B cell (primary cell): ENCODE data around the gene NDUFS3. TPM values are rescaled to one million over a fixed set of nuclear protein-coding genes. Genes with fewer than 3 reads are reported as not detected.
"Not testable (repeated sequence)": the region's sequence is repeated elsewhere in the genome, so short reads cannot be mapped to it uniquely, and the experiment has no call there.

ENCODE experiments used
- ATAC-seq: fragments of 200-7000 bp; cut with Tn5 transposase; one replicate; pipeline ENCODE4 v1.10.0; 2021; ENCODE audit warnings: low read depth, mild to moderate bottlenecking, moderate number of reproducible peaks, moderate library complexity
- CTCF ChIA-PET: fragments of 350-600 bp; sonication (Branson Sonifier 250); formaldehyde crosslinking; loops from one replicate; lab custom pipeline; 2021; ENCODE audit warnings: antibody characterized with exemption, inconsistent platforms; lab: Charles Lee
- POLR2A ChIA-PET: fragments of 350-600 bp; sonication (Branson Sonifier 250); formaldehyde crosslinking; loops from one replicate; lab custom pipeline; 2021; ENCODE audit warnings: antibody characterized with exemption; lab: Charles Lee
- DNase-seq: peaks from one replicate; pipeline ENCODE4 v3.0.0; 2013
- H2AFZ ChIP-seq: 2 replicates; pipeline ENCODE4 v1.6.1; 2012; ENCODE audit warnings: mild to moderate bottlenecking, low read depth, low read length; ENCODE audit not compliant: insufficient read depth, poor library complexity, severe bottlenecking
- H3K27ac ChIP-seq, 2 donors: 1 replicate in 1 of 2; 2 replicates in 1 of 2; pipeline ENCODE4 v1.5.1; 2012 to 2013; ENCODE audit warnings: low read length in 2 of 2, mild to moderate bottlenecking in 2 of 2, moderate library complexity in 1 of 2
- H3K27me3 ChIP-seq, 4 experiments: fragments of 200-600 bp in 1 of 4; sonication (generic) in 1 of 4; replicated peaks in 1 of 4; 1 replicate in 2 of 4; 2 replicates in 2 of 4; pipeline versions ENCODE4 v1.6.1 to v1.7.0; 2013 to 2016; ENCODE audit warnings: low read length in 3 of 4, mild to moderate bottlenecking in 2 of 4, mixed read lengths in 1 of 4, moderate library complexity in 1 of 4; ENCODE audit not compliant: insufficient read depth in 4 of 4, control insufficient read depth in 3 of 4; ENCODE audit errors: control extremely low read depth in 1 of 4
- H3K36me3 ChIP-seq, 2 experiments: replicated peaks in 1 of 2; 1 replicate in 1 of 2; 2 replicates in 1 of 2; pipeline versions ENCODE4 v1.6.1 to v1.7.1; 2013; ENCODE audit warnings: low read length in 1 of 2; ENCODE audit not compliant: insufficient read depth in 2 of 2, control insufficient read depth in 1 of 2; ENCODE audit errors: control extremely low read depth in 1 of 2, extremely low read depth in 1 of 2
- H3K4me1 ChIP-seq, 2 donors: fragments of 200-600 bp in 1 of 2; sonication (generic) in 1 of 2; 1 replicate in 1 of 2; 2 replicates in 1 of 2; pipeline versions ENCODE4 v1.5.1 to v1.6.1; 2013 to 2017; ENCODE audit warnings: low read length in 2 of 2; ENCODE audit not compliant: control insufficient read depth in 2 of 2, insufficient read depth in 2 of 2
- H3K4me2 ChIP-seq: replicated peaks from 2 replicates; pipeline ENCODE3; 2012; ENCODE audit warnings: mild to moderate bottlenecking, low read depth, low read length; ENCODE audit not compliant: poor library complexity, severe bottlenecking
- H3K4me3 ChIP-seq, 5 experiments: fragments of 200-600 bp in 1 of 5; sonication (generic) in 1 of 5; 1 replicate in 3 of 5; 2 replicates in 2 of 5; pipeline versions ENCODE4 v1.5.1 to v1.7.0; 2011 to 2016; ENCODE audit warnings: low read length in 4 of 5, mild to moderate bottlenecking in 4 of 5, low read depth in 2 of 5, control low read depth in 1 of 5, moderate library complexity in 1 of 5; ENCODE audit not compliant: insufficient read depth in 1 of 5; ENCODE audit errors: control extremely low read depth in 1 of 5, extremely low read depth in 1 of 5
- H3K79me2 ChIP-seq: fragments of 200-600 bp; sonication (generic); one replicate; pipeline ENCODE4 v1.6.0; 2016; ENCODE audit warnings: low read length; ENCODE audit not compliant: control insufficient read depth, insufficient read depth
- H3K9ac ChIP-seq: fragments of 200-600 bp; sonication (generic); 2 replicates; pipeline ENCODE4 v1.6.1; 2017; ENCODE audit warnings: mild to moderate bottlenecking, low read length, moderate library complexity
- H3K9me3 ChIP-seq, 3 donors: one replicate each; pipeline versions ENCODE4 v1.6.1 to v1.7.1; 2013; ENCODE audit warnings: low read length in 2 of 3; ENCODE audit not compliant: control insufficient read depth in 2 of 3, insufficient read depth in 1 of 3; ENCODE audit errors: control extremely low read depth in 1 of 3
- H4K20me1 ChIP-seq: 2 replicates; pipeline ENCODE4 v1.6.0; 2012; ENCODE audit warnings: mild to moderate bottlenecking, low read length; ENCODE audit not compliant: insufficient read depth, control insufficient read depth, poor library complexity, severe bottlenecking
- H3K27ac Mint-ChIP-seq: one replicate; pipeline ENCODE4 v1.8.0; 2021; ENCODE audit warnings: mixed read lengths
- H3K27me3 Mint-ChIP-seq: one replicate; pipeline ENCODE4 v1.8.0; 2021; ENCODE audit warnings: mixed read lengths
- H3K4me1 Mint-ChIP-seq: one replicate; pipeline ENCODE4 v1.8.0; 2021; ENCODE audit warnings: mixed read lengths
- H3K4me3 Mint-ChIP-seq: one replicate; pipeline ENCODE4 v1.8.0; 2021; ENCODE audit warnings: mixed read lengths
- H3K9me3 Mint-ChIP-seq: one replicate; pipeline ENCODE4 v1.8.0; 2022; ENCODE audit warnings: mixed read lengths; ENCODE audit not compliant: insufficient read depth
- EZH2 ChIP-seq: IDR thresholded peaks from 2 replicates; pipeline ENCODE4 v1.6.1; 2012; ENCODE audit warnings: borderline replicate concordance, low read depth, mild to moderate bottlenecking, moderate library complexity, low read length; ENCODE audit not compliant: insufficient read depth, poor library complexity, severe bottlenecking
- WGBS: methylation state at CpG from one replicate; pipeline ENCODE4 v1.1.5; 2013; ENCODE audit warnings: missing lambda C conversion rate; ENCODE audit not compliant: insufficient coverage; 5-methylcytosine and 5-hydroxymethylcytosine counted together
- intact Hi-C: fragments of 100-400 bp; cut with micrococcal nuclease; formaldehyde crosslinking; loops from one replicate; pipeline ENCODE4 v1.10.0; 2022
- polyA plus RNA-seq: library from polyadenylated mRNA; depleted of rRNA; stranded (reverse); fragments of >200 nt; gene quantifications from 2 replicates; pipeline ENCODE4 v1.2.3, GENCODE V29; 2012
- total RNA-seq, 2 donors: library from RNA; stranded (reverse); fragments of 120-200 nt in 1 of 2; gene quantifications; 1 replicate in 1 of 2; 2 replicates in 1 of 2; pipeline versions ENCODE4 v1.2.3 to v1.2.4, GENCODE V29; 2013 to 2022
- TF ChIP-seq, protein P1 (sequence below): fragments of 200-600 bp; IDR thresholded peaks from one replicate; pipeline ENCODE4 v1.8.0; 2022; ENCODE audit warnings: antibody characterized with exemption, mild to moderate bottlenecking

The NDUFS3 gene
- total and polyA plus RNA-seq, 2 donors (not counting 1 experiment from before 2014, with no cell fraction given) = 78.5 to 79.5 TPM

DNA sequence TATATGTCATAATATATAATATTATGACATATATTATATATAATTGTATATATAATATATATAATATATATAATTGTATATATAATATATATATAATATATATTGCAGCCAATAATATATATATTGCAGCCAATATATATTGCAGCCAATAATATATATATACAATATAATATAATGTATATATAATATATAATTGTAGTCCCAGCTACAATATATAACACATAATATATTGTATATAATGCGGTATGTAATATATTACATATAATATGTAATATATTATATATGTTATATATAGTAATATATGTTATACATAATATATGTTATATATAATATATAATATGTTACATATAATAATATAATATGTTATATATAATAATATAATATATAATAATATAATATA lies 20.2 kb upstream of the NDUFS3 start:
- no peak overlapping the region for H3K4me3 ChIP-seq
- no CpG with 5 or more reads among the region's 1 CpG for WGBS
- ATAC-seq (no peak), DNase-seq (no peak)
- no peaks in the 10 kb centered on the region for H3K27me3 Mint-ChIP-seq
- no peak overlapping the region for H2AFZ ChIP-seq
- no peak overlapping the region for H3K27ac ChIP-seq
- H3K4me1 Mint-ChIP-seq = peaks cover 3% of the 10 kb centered on the region
- no peak overlapping the region for H3K9ac ChIP-seq
- CTCF ChIA-PET = interaction anchor here (0.7 kb wide), 1 partner anchor 25 kb away, joined by 3 read pairs; no protein-coding TSS in a partner anchor
- POLR2A ChIA-PET = interaction anchor here (0.6 kb wide), 2 partner anchors 105 to 634 kb away, joined by 3 read pairs; no protein-coding TSS in a partner anchor
- H3K36me3 ChIP-seq = no peaks in the 10 kb centered on the region
- H3K79me2 ChIP-seq = peaks cover 21% of the 10 kb centered on the region
- no peaks in the 10 kb centered on the region for H3K27me3 ChIP-seq
- peaks cover 0 to 2% of the 10 kb centered on the region in 2 donors for H3K4me1 ChIP-seq
- no peak overlapping the region for H3K27ac Mint-ChIP-seq
- intact Hi-C loops = loop anchor here (10.0 kb wide), 2 partner anchors 624 to 1624 kb away; partner anchors contain the start of gene CSTPP1
- H3K4me3 Mint-ChIP-seq = no peak overlapping the region
- no peaks in the 10 kb centered on the region for H3K9me3 ChIP-seq
- H4K20me1 ChIP-seq = no peaks in the 10 kb centered on the region
- H3K4me2 ChIP-seq = no peak overlapping the region
- no peak for TF ChIP-seq EZH2
- TF ChIP-seq, protein P1, sequence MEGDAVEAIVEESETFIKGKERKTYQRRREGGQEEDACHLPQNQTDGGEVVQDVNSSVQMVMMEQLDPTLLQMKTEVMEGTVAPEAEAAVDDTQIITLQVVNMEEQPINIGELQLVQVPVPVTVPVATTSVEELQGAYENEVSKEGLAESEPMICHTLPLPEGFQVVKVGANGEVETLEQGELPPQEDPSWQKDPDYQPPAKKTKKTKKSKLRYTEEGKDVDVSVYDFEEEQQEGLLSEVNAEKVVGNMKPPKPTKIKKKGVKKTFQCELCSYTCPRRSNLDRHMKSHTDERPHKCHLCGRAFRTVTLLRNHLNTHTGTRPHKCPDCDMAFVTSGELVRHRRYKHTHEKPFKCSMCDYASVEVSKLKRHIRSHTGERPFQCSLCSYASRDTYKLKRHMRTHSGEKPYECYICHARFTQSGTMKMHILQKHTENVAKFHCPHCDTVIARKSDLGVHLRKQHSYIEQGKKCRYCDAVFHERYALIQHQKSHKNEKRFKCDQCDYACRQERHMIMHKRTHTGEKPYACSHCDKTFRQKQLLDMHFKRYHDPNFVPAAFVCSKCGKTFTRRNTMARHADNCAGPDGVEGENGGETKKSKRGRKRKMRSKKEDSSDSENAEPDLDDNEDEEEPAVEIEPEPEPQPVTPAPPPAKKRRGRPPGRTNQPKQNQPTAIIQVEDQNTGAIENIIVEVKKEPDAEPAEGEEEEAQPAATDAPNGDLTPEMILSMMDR = no peak
- no peaks in the 10 kb centered on the region for H3K9me3 Mint-ChIP-seq

DNA sequence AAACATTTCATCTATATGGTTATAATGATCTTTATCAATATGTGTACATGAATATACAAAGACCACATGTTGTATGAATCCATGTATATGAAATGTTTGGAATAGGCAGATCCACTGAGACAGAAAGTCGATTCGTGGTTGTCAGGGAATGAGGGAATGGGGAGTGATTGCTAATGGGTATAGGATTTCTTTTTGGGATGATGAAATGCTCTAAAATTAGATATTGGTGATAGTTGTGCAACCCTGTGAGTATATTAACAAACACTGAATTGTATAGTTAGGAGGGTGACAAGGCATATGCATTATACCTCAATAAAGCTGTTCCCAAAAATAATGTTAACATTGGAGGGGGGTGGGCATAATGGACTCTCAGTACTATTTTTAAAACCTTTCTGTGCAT lies 18.4 kb upstream of the NDUFS3 start:
- no peak overlapping the region for H3K9ac ChIP-seq
- no peak overlapping the region for H3K4me3 Mint-ChIP-seq

DNA sequence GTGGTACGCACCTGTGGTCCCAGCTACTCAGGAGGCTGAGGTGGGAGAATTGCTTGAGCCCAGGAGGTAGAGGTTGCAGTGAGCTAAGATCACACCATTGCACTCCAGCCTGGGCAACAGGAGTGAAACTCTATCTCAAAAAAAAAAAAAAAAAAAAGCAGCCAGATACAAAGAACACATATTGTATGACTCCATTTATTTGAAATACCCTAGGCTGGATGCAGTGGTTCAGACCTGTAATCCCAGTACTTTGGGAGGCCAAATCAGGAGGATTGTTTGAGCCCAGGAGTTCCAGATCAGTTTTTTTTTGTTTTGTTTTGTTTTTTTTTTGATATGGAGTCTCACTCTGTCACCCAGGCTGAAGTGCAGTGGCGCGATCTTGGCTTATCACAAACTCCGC lies 16.5 kb upstream of the NDUFS3 start:
- CTCF ChIA-PET, H3K27ac ChIP-seq, H3K4me3 ChIP-seq, H3K4me2 ChIP-seq, H3K9me3 ChIP-seq, H3K36me3 ChIP-seq, intact Hi-C loops, H2AFZ ChIP-seq, DNase-seq, H3K4me3 Mint-ChIP-seq, H3K27me3 Mint-ChIP-seq, H3K27ac Mint-ChIP-seq, H3K9ac ChIP-seq, H4K20me1 ChIP-seq, H3K9me3 Mint-ChIP-seq, ATAC-seq, H3K27me3 ChIP-seq, POLR2A ChIA-PET: not testable (repeated sequence)
- peaks cover 44% of the 10 kb centered on the region for H3K79me2 ChIP-seq
- H3K4me1 ChIP-seq = peaks cover 8 to 17% of the 10 kb centered on the region in 2 donors
- H3K4me1 Mint-ChIP-seq = peaks cover 20% of the 10 kb centered on the region
- WGBS = 100% methylated on average over 1 of the region's 4 CpGs

More for the DNA sequence above, 18.4 kb upstream of the NDUFS3 start:
- no peaks in the 10 kb centered on the region for H3K27me3 Mint-ChIP-seq
- H3K36me3 ChIP-seq = no peaks in the 10 kb centered on the region
- ATAC-seq = no peak
- no peaks in the 10 kb centered on the region for H3K9me3 Mint-ChIP-seq
- H3K27ac Mint-ChIP-seq = no peak overlapping the region
- POLR2A ChIA-PET = interaction anchor here (1.1 kb wide), 1 partner anchor 17 kb away, joined by 6 read pairs; no protein-coding TSS in a partner anchor
- WGBS = 95% methylated on average over 2 of the region's 2 CpGs
- H3K79me2 ChIP-seq = peaks cover 28% of the 10 kb centered on the region
- H3K4me1 ChIP-seq = peaks cover 3 to 9% of the 10 kb centered on the region in 2 donors
- DNase-seq = no peak
- intact Hi-C loops = no loop called here
- no peaks in the 10 kb centered on the region for H3K27me3 ChIP-seq
- no peaks in the 10 kb centered on the region for H4K20me1 ChIP-seq
- no peak overlapping the region for H2AFZ ChIP-seq
- H3K9me3 ChIP-seq = no peaks in the 10 kb centered on the region
- H3K4me2 ChIP-seq = no peak overlapping the region
- H3K27ac ChIP-seq = no peak overlapping the region
- no peak for TF ChIP-seq EZH2
- TF ChIP-seq, protein P1 = no peak
- no peak overlapping the region for H3K4me3 ChIP-seq
- CTCF ChIA-PET = interaction anchor here (0.7 kb wide), 1 partner anchor 75 kb away, joined by 3 read pairs; no protein-coding TSS in a partner anchor
- H3K4me1 Mint-ChIP-seq = peaks cover 10% of the 10 kb centered on the region
